HEK293 (cell line): Measurements from ENCODE around the gene PITRM1.
A peak's percentile ranks its signal among the peaks of the same experiment; 100 is the strongest.

Experiments
- CTCF ChIA-PET: fragments of 350-600 bp; formaldehyde crosslinking; extraction: SDS; loops from one replicate; lab custom pipeline; 2021; ENCODE audit warnings: antibody characterized with exemption; lab: Yijun Ruan, JAX
- POLR2A ChIA-PET: fragments of 300-600 bp; formaldehyde crosslinking; extraction: SDS; loops from one replicate; lab custom pipeline; 2020; ENCODE audit warnings: antibody characterized with exemption, inconsistent platforms; lab: Yijun Ruan, JAX
- H3K27ac ChIP-seq: fragments of 200-500 bp; sonication (Bioruptor generic); 2 replicates; pipeline ENCODE4 v1.5.1; 2014; ENCODE audit warnings: low read depth, low read length, control low read depth, inconsistent platforms; ENCODE audit errors: extremely low read depth
- H3K36me3 ChIP-seq, 2 experiments: fragments of 200-500 bp in 1 of 2; sonication (Bioruptor generic) in 1 of 2; 1 replicate in 1 of 2; 2 replicates in 1 of 2; pipeline ENCODE4 v1.5.1; 2014 to 2017; ENCODE audit warnings: inconsistent platforms in 2 of 2, low read length in 2 of 2; ENCODE audit not compliant: control insufficient read depth in 2 of 2, insufficient read depth in 1 of 2
- H3K4me1 ChIP-seq: fragments of 200-500 bp; sonication (Bioruptor generic); 2 replicates; pipeline ENCODE4 v1.5.1; 2014; ENCODE audit warnings: mild to moderate bottlenecking, low read length, inconsistent platforms; ENCODE audit not compliant: control insufficient read depth, insufficient read depth
- H3K4me3 ChIP-seq: 2 replicates; pipeline ENCODE4 v1.5.1; 2011; ENCODE audit warnings: low read depth, mild to moderate bottlenecking, control low read depth, low read length, moderate library complexity
- H3K9me3 ChIP-seq: fragments of 200-500 bp; sonication (Bioruptor generic); 2 replicates; pipeline ENCODE4 v1.5.1; 2014; ENCODE audit warnings: low read depth, low read length, inconsistent platforms; ENCODE audit not compliant: control insufficient read depth, insufficient read depth
- GLI2 ChIP-seq: fragments of 450-650 bp; formaldehyde crosslinking; IDR thresholded peaks from 2 replicates; pipeline ENCODE4; 2017; ENCODE audit warnings: missing biosample characterization, missing genetic modification characterization, low read depth, borderline replicate concordance
- GLIS1 ChIP-seq: fragments of 450-650 bp; formaldehyde crosslinking; IDR thresholded peaks from 2 replicates; pipeline ENCODE4 v1.5.1; 2016; ENCODE audit warnings: missing biosample characterization, missing genetic modification characterization
- IKZF3 ChIP-seq: fragments of 450-650 bp; IDR thresholded peaks from 2 replicates; pipeline ENCODE4 v1.5.0; 2018; ENCODE audit warnings: missing biosample characterization, mild to moderate bottlenecking, missing genetic modification characterization, moderate library complexity
- KLF17 ChIP-seq: fragments of 450-650 bp; formaldehyde crosslinking; IDR thresholded peaks from 2 replicates; pipeline ENCODE4 v1.5.1; 2016; ENCODE audit warnings: missing biosample characterization, missing genetic modification characterization
- MYNN ChIP-seq: fragments of 450-650 bp; formaldehyde crosslinking; IDR thresholded peaks from 2 replicates; pipeline ENCODE4 v1.5.1; 2016; ENCODE audit warnings: missing biosample characterization, missing genetic modification characterization, borderline replicate concordance
- SP7 ChIP-seq: fragments of 450-650 bp; formaldehyde crosslinking; IDR thresholded peaks from 2 replicates; pipeline ENCODE4 v1.5.1; 2016; ENCODE audit warnings: missing biosample characterization, missing genetic modification characterization
- ZBTB1 ChIP-seq: fragments of 450-650 bp; formaldehyde crosslinking; IDR thresholded peaks from 2 replicates; pipeline ENCODE4 v1.5.1; 2016; ENCODE audit warnings: missing biosample characterization, missing genetic modification characterization
- ZBTB10 ChIP-seq: fragments of 450-650 bp; formaldehyde crosslinking; IDR thresholded peaks from 2 replicates; pipeline ENCODE4 v1.5.1; 2016; ENCODE audit warnings: missing biosample characterization, missing genetic modification characterization
- ZBTB26 ChIP-seq: fragments of 450-650 bp; formaldehyde crosslinking; optimal IDR thresholded peaks from 2 replicates; pipeline ENCODE3; 2016; ENCODE audit warnings: missing biosample characterization, mild to moderate bottlenecking, missing genetic modification characterization
- ZNF140 ChIP-seq: fragments of 450-650 bp; formaldehyde crosslinking; IDR thresholded peaks from 2 replicates; pipeline ENCODE4 v1.5.1; 2016; ENCODE audit warnings: missing biosample characterization, missing genetic modification characterization
- ZNF280D ChIP-seq: fragments of 450-650 bp; formaldehyde crosslinking; IDR thresholded peaks from 2 replicates; pipeline ENCODE4 v1.5.1; 2016; ENCODE audit warnings: missing biosample characterization, missing genetic modification characterization
- ZNF335 ChIP-seq: fragments of 450-650 bp; formaldehyde crosslinking; conservative IDR thresholded peaks from 2 replicates; pipeline ENCODE4 v1.5.1; 2016; ENCODE audit warnings: missing biosample characterization, missing genetic modification characterization
- ZNF514 ChIP-seq: fragments of 450-650 bp; formaldehyde crosslinking; IDR thresholded peaks from 2 replicates; pipeline ENCODE4 v1.5.1; 2016; ENCODE audit warnings: missing biosample characterization, missing genetic modification characterization
- ZNF544 ChIP-seq: fragments of 450-650 bp; formaldehyde crosslinking; IDR thresholded peaks from 2 replicates; pipeline ENCODE4 v1.5.0; 2017; ENCODE audit warnings: missing biosample characterization, missing genetic modification characterization
- ZNF707 ChIP-seq: fragments of 450-650 bp; formaldehyde crosslinking; IDR thresholded peaks from 2 replicates; pipeline ENCODE4 v1.5.1; 2016; ENCODE audit warnings: missing biosample characterization, missing genetic modification characterization
- ZNF777 ChIP-seq: fragments of 450-650 bp; formaldehyde crosslinking; IDR thresholded peaks from 2 replicates; pipeline ENCODE4 v1.5.1; 2017; ENCODE audit warnings: missing biosample characterization, missing genetic modification characterization, borderline replicate concordance
- ZNF785 ChIP-seq: fragments of 450-650 bp; formaldehyde crosslinking; IDR thresholded peaks from 2 replicates; pipeline ENCODE4 v1.5.1; 2016; ENCODE audit warnings: missing biosample characterization, missing genetic modification characterization
- TF ChIP-seq, protein P1 (sequence below): fragments of 450-650 bp; formaldehyde crosslinking; IDR thresholded peaks from 2 replicates; pipeline ENCODE4 v1.5.1; 2016; ENCODE audit warnings: missing biosample characterization, missing genetic modification characterization
- TF ChIP-seq, protein P2 (sequence below): fragments of 450-650 bp; formaldehyde crosslinking; IDR thresholded peaks from 2 replicates; pipeline ENCODE4 v1.5.1; 2016; ENCODE audit warnings: missing biosample characterization, missing genetic modification characterization
- TF ChIP-seq, protein P3 (sequence below): sonication (generic); formaldehyde crosslinking; IDR thresholded peaks from 2 replicates; pipeline ENCODE4 v1.8.1; 2022; ENCODE audit warnings: mild to moderate bottlenecking, moderate library complexity, missing genetic modification reagents

Gene PITRM1

GRCh38 chr10:3198900-3199299, 26.3 kb upstream of the PITRM1 start (continued):
- TF ChIP-seq, protein P1, sequence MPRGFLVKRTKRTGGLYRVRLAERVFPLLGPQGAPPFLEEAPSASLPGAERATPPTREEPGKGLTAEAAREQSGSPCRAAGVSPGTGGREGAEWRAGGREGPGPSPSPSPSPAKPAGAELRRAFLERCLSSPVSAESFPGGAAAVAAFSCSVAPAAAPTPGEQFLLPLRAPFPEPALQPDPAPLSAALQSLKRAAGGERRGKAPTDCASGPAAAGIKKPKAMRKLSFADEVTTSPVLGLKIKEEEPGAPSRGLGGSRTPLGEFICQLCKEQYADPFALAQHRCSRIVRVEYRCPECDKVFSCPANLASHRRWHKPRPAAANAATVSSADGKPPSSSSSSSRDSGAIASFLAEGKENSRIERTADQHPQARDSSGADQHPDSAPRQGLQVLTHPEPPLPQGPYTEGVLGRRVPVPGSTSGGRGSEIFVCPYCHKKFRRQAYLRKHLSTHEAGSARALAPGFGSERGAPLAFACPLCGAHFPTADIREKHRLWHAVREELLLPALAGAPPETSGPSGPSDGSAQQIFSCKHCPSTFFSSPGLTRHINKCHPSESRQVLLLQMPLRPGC (tag by site-specific recombination) = no peak

GRCh38 chr10:3197348-3198003, 24.9 kb upstream of the PITRM1 start:
- Histone ChIP-seq H3K9me3 (no peaks in the 10 kb centered on the region), H3K27ac (peak overlapping the region; percentile 74), H3K4me1 (peaks cover 6% of the 10 kb centered on the region; the same call in 1 of the 2 replicates), H3K36me3 (no peaks in the 10 kb centered on the region), H3K4me3 (peak overlapping the region; percentile 27)
- POLR2A ChIA-PET = interaction anchor here (1.2 to 1.7 kb wide), 5 partner anchors 25 to 655 kb away, joined by 3 to 15 read pairs (median 10); partner anchors contain the start of genes KLF6 and PITRM1
- CTCF ChIA-PET = interaction anchor here (0.5 to 2.5 kb wide), 30 partner anchors 9 to 1573 kb away, joined by 3 to 11 read pairs (median 4); no protein-coding TSS in a partner anchor
- TF ChIP-seq, protein P2, sequence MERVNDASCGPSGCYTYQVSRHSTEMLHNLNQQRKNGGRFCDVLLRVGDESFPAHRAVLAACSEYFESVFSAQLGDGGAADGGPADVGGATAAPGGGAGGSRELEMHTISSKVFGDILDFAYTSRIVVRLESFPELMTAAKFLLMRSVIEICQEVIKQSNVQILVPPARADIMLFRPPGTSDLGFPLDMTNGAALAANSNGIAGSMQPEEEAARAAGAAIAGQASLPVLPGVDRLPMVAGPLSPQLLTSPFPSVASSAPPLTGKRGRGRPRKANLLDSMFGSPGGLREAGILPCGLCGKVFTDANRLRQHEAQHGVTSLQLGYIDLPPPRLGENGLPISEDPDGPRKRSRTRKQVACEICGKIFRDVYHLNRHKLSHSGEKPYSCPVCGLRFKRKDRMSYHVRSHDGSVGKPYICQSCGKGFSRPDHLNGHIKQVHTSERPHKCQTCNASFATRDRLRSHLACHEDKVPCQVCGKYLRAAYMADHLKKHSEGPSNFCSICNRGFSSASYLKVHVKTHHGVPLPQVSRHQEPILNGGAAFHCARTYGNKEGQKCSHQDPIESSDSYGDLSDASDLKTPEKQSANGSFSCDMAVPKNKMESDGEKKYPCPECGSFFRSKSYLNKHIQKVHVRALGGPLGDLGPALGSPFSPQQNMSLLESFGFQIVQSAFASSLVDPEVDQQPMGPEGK = peak; percentile 82
- TF ChIP-seq, protein P3, sequence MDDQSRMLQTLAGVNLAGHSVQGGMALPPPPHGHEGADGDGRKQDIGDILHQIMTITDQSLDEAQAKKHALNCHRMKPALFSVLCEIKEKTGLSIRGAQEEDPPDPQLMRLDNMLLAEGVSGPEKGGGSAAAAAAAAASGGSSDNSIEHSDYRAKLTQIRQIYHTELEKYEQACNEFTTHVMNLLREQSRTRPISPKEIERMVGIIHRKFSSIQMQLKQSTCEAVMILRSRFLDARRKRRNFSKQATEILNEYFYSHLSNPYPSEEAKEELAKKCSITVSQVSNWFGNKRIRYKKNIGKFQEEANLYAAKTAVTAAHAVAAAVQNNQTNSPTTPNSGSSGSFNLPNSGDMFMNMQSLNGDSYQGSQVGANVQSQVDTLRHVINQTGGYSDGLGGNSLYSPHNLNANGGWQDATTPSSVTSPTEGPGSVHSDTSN (CRISPR knock-in tag) = no peak
- peak; percentile 50; the same call in 1 of the 2 replicates for TF ChIP-seq KLF17 (tag by site-specific recombination)
- no peak for TF ChIP-seq ZNF544 (tag by site-specific recombination)
- TF ChIP-seq MYNN (tag by site-specific recombination) = no peak
- peak; percentile 51 for TF ChIP-seq ZNF335 (tag by site-specific recombination)
- peak; percentile 48; the same call in 1 of the 2 replicates for TF ChIP-seq ZBTB1 (tag by site-specific recombination)
- TF ChIP-seq ZNF140 (tag by site-specific recombination) = no peak
- no peak for TF ChIP-seq ZNF707 (tag by site-specific recombination)
- no peak for TF ChIP-seq ZNF514
- TF ChIP-seq IKZF3 (tag by site-specific recombination) = peak; percentile 87
- TF ChIP-seq ZBTB26 (tag by site-specific recombination) = no peak
- TF ChIP-seq ZNF280D (tag by site-specific recombination) = no peak
- TF ChIP-seq ZNF785 = no peak
- no peak for TF ChIP-seq ZBTB10
- TF ChIP-seq GLI2 (tag by site-specific recombination) = peak; percentile 67; the same call in 1 of the 2 replicates
- TF ChIP-seq ZNF777 (tag by site-specific recombination) = no peak
- TF ChIP-seq SP7 = peak; percentile 94
- peak; percentile 87 for TF ChIP-seq GLIS1
